NCI-H1694 treated with DMSO at 0.1 percent for 48 hours (cell line): ENCODE results near the gene SNX13.
"Not testable (repeated sequence)": the region's sequence is repeated elsewhere in the genome, so short reads cannot be mapped to it uniquely, and the experiment has no call there.

Source experiments
- DNase-seq: peaks from one replicate; lab custom pipeline; 2025; lab: John Stamatoyannopoulos, UW

SNX13 gene

GRCh38 chr7:17912050-17912449 lies 28.2 kb downstream of the SNX13 start:
- no peak for DNase-seq

GRCh38 chr7:17910377-17910776 lies 29.9 kb downstream of the SNX13 start:
- no peak for DNase-seq

GRCh38 chr7:17909310-17909709 lies 31.0 kb downstream of the SNX13 start:
- not testable (repeated sequence) for DNase-seq

- no peak for DNase-seq
Measured at GRCh38 chr7:17907014-17907413, 33.3 kb downstream of the SNX13 start.

GRCh38 chr7:17903337-17903736 lies 37.0 kb downstream of the SNX13 start:
- DNase-seq, result no peak

- DNase-seq, result no peak
Measured at GRCh38 chr7:17902599-17902998, 37.7 kb downstream of the SNX13 start.

GRCh38 chr7:17900464-17900863 lies 39.8 kb downstream of the SNX13 start:
- DNase-seq, result no peak

- DNase-seq, result no peak
Measured at GRCh38 chr7:17898111-17898510, 42.2 kb downstream of the SNX13 start.

GRCh38 chr7:17887286-17887685 lies 53.0 kb downstream of the SNX13 start:
- DNase-seq, result no peak

GRCh38 chr7:17882685-17883084 lies 57.6 kb downstream of the SNX13 start:
- DNase-seq, result no peak

GRCh38 chr7:17879075-17879661 lies 61.1 kb downstream of the SNX13 start:
- DNase-seq, result no peak

GRCh38 chr7:17878627-17879026 lies 61.7 kb downstream of the SNX13 start:
- no peak for DNase-seq

GRCh38 chr7:17871815-17872533 lies 68.3 kb downstream of the SNX13 start:
- DNase-seq, result no peak

GRCh38 chr7:17870406-17870805 lies 69.9 kb downstream of the SNX13 start:
- no peak for DNase-seq

GRCh38 chr7:17863809-17864143 lies 76.5 kb downstream of the SNX13 start:
- DNase-seq, result no peak

- DNase-seq, result no peak
Measured at GRCh38 chr7:17863095-17863808, 77.0 kb downstream of the SNX13 start.

GRCh38 chr7:17856251-17856650 lies 84.0 kb downstream of the SNX13 start:
- no peak for DNase-seq

GRCh38 chr7:17855202-17855601 lies 85.1 kb downstream of the SNX13 start:
- DNase-seq, result no peak

- DNase-seq, result no peak
Measured at GRCh38 chr7:17854261-17855047, 85.8 kb downstream of the SNX13 start.

- DNase-seq, result no peak
Measured at GRCh38 chr7:17852361-17852760, 87.9 kb downstream of the SNX13 start.

- no peak for DNase-seq
Measured at GRCh38 chr7:17849504-17849903, 90.8 kb downstream of the SNX13 start.

- DNase-seq, result no peak
Measured at GRCh38 chr7:17848516-17848915, 91.8 kb downstream of the SNX13 start.

GRCh38 chr7:17846935-17847334 lies 93.4 kb downstream of the SNX13 start:
- DNase-seq, result no peak
